Endometrial microvascular endothelial cells (primary cell): ENCODE data around the gene ZBTB38. TPM values are rescaled to one million over a fixed set of nuclear protein-coding genes. Genes with fewer than 3 reads are reported as not detected.

ENCODE experiments used
- in situ Hi-C: cut with HindIII; loops from 2 replicates; pipeline ENCODE4 v1.10.0; 2017; ENCODE audit warnings: low sequenced_read_pairs, low pct_unique_long_range_greater_than_20kb; ENCODE audit errors: inconsistent ontology term
- total RNA-seq: library from RNA; depleted of rRNA; stranded (reverse); fragments of >200 nt; gene quantifications from one replicate; pipeline ENCODE4 v1.2.3, GENCODE V29; 2015; ENCODE audit errors: inconsistent ontology term

Gene ZBTB38
- total RNA-seq, 1 donor from 2014 or later: 190 TPM

GRCh38 chr3:141397996-141398395, 29.7 kb downstream of the ZBTB38 start:
- in situ Hi-C loops: no loop called here

- in situ Hi-C loops: no loop called here
These were observed 30.9 kb downstream of the ZBTB38 start for GRCh38 chr3:141399200-141399599.

GRCh38 chr3:141400073-141400971, 32.0 kb downstream of the ZBTB38 start:
- in situ Hi-C loops: no loop called here

- in situ Hi-C loops: no loop called here
These were observed 32.8 kb downstream of the ZBTB38 start for GRCh38 chr3:141401095-141401494.

- in situ Hi-C loops: no loop called here
These were observed 33.5 kb downstream of the ZBTB38 start for GRCh38 chr3:141401573-141402475.

- in situ Hi-C loops: no loop called here
These were observed 34.3 kb downstream of the ZBTB38 start for GRCh38 chr3:141402476-141403171.

GRCh38 chr3:141403576-141403975, 35.3 kb downstream of the ZBTB38 start:
- in situ Hi-C loops: no loop called here

GRCh38 chr3:141405025-141405424, 36.7 kb downstream of the ZBTB38 start:
- in situ Hi-C loops: no loop called here

GRCh38 chr3:141405591-141405990, 37.3 kb downstream of the ZBTB38 start:
- in situ Hi-C loops: no loop called here

GRCh38 chr3:141406265-141406664, 38.0 kb downstream of the ZBTB38 start:
- in situ Hi-C loops: no loop called here

- in situ Hi-C loops: no loop called here
These were observed 38.7 kb downstream of the ZBTB38 start for GRCh38 chr3:141407047-141407446.

GRCh38 chr3:141407825-141408224, 39.5 kb downstream of the ZBTB38 start:
- in situ Hi-C loops: no loop called here

GRCh38 chr3:141408596-141408995, 40.3 kb downstream of the ZBTB38 start:
- in situ Hi-C loops: no loop called here

GRCh38 chr3:141409940-141410241, 41.6 kb downstream of the ZBTB38 start:
- in situ Hi-C loops: no loop called here

- in situ Hi-C loops: no loop called here
These were observed 42.1 kb downstream of the ZBTB38 start for GRCh38 chr3:141410408-141410807.

- in situ Hi-C loops: no loop called here
These were observed 42.5 kb downstream of the ZBTB38 start for GRCh38 chr3:141410846-141411245.

- in situ Hi-C loops: no loop called here
These were observed 43.0 kb downstream of the ZBTB38 start for GRCh38 chr3:141411251-141411771.

GRCh38 chr3:141412087-141412935, 44.0 kb downstream of the ZBTB38 start:
- in situ Hi-C loops: no loop called here
